ENCODE measurements around the gene AADACL2. TPM values are rescaled to one million over a fixed set of nuclear protein-coding genes. Genes with fewer than 3 reads are reported as not detected.

Gene AADACL2
- total RNA-seq, 1 experiment from 2014 or later = not detected

- Histone ChIP-seq H3K27me3 (ENCODE audit: insufficient read depth, low read length) (no peaks in the 10 kb centered on the region), H3K23ac (ENCODE audit: insufficient read length, low read depth, low read length) (no peak overlapping the region), H4K5ac (ENCODE audit: insufficient read length, low read depth, low read length) (no peak overlapping the region), H3K9ac (ENCODE audit: extremely low read depth, insufficient read length, low read length) (no peak overlapping the region), H3T11ph (ENCODE audit: low read length) (no peak overlapping the region), H2BK15ac (ENCODE audit: low read depth, low read length) (no peak overlapping the region), H4K91ac (ENCODE audit: insufficient read length, low read depth, low read length) (no peak overlapping the region), H4K8ac (replicated peaks; ENCODE audit: insufficient read length, low read depth, low read length) (no peak overlapping the region), H3K4ac (ENCODE audit: low read depth, low read length) (no peak overlapping the region), H3K56ac (ENCODE audit: insufficient read length, low read depth, low read length) (no peak overlapping the region), H3K23me2 (ENCODE audit: insufficient read length, low read depth, low read length, poor library complexity, severe bottlenecking) (no peaks in the 10 kb centered on the region), H3K18ac (ENCODE audit: insufficient read length, low read depth, low read length) (no peak overlapping the region), H4K20me1 (ENCODE audit: control insufficient read depth, insufficient read depth, insufficient read length) (no peaks in the 10 kb centered on the region), H3K79me1 (ENCODE audit: insufficient read depth, low read depth, low read length, poor library complexity, severe bottlenecking) (no peaks in the 10 kb centered on the region), H2BK20ac (ENCODE audit: low read depth, low read length, poor library complexity, severe bottlenecking) (no peak overlapping the region), H3K27ac (ENCODE audit: insufficient read length, low read depth, low read length) (no peak overlapping the region), H2BK120ac (ENCODE audit: low read depth, low read length, poor library complexity, severe bottlenecking) (no peak overlapping the region), H3K79me2 (ENCODE audit: insufficient read depth, low read length) (no peaks in the 10 kb centered on the region), H3K9me3 (ENCODE audit: control insufficient read depth, low read depth, low read length) (no peaks in the 10 kb centered on the region), H3K4me2 (ENCODE audit: insufficient read depth, insufficient read length, low read length) (no peak overlapping the region), H2BK12ac (ENCODE audit: insufficient read length, low read depth, low read length) (no peak overlapping the region), H2BK5ac (ENCODE audit: insufficient read length, low read length) (no peak overlapping the region), H2AK5ac (ENCODE audit: insufficient read length, low read length) (no peak overlapping the region), H3K4me1 (ENCODE audit: insufficient read depth, low read length) (peaks cover 8% of the 10 kb centered on the region; the same call in 1 of the 2 replicates), H2AFZ (ENCODE audit: low read length) (no peak overlapping the region), H3K14ac (ENCODE audit: insufficient read depth, low read length) (no peak overlapping the region)
- peaks cover 4 to 9% of the 10 kb centered on the region in 2 experiments; a peak in 4 of 5 replicates for H3K9me3 Mint-ChIP-seq
- TF ChIP-seq CTCF (conservative IDR thresholded peaks at IDR 0.05) = no peak
- H3K36me3 Mint-ChIP-seq (ENCODE audit: insufficient read depth in 1 of 3, low read depth in 3 of 3) = peaks cover 0 to 8% (median 4%) of the 10 kb centered on the region in 3 experiments; a peak in 3 of 7 replicates
- no peak overlapping the region for H3K4me3 Mint-ChIP-seq
- no peak overlapping the region for H3K27ac Mint-ChIP-seq
- peaks cover 5 to 12% of the 10 kb centered on the region in 2 experiments for H3K4me1 Mint-ChIP-seq
- no peaks in the 10 kb centered on the region for H3K27me3 Mint-ChIP-seq (ENCODE audit: low read depth)
- no peak for DNase-seq
Observed at GRCh38 chr3:151707216-151707615, 26.5 kb upstream of the AADACL2 start.
